Forelimb muscle (tissue), 1 donor: ENCODE measurements around the gene UST. TPM values are rescaled to one million over a fixed set of nuclear protein-coding genes. Genes with fewer than 3 reads are reported as not detected.
"Not testable (repeated sequence)": the region's sequence is repeated elsewhere in the genome, so short reads cannot be mapped to it uniquely, and the experiment has no call there.

Experiments used
- DNase-seq: peaks from one replicate; pipeline ENCODE4 v3.0.0-alpha.2; 2013; ENCODE audit warnings: low read depth
- polyA plus RNA-seq: library from polyadenylated mRNA; unstranded; fragments of 120-200 nt; gene quantifications from one replicate; pipeline ENCODE4 v1.2.1, GENCODE V29; 2013; ENCODE audit not compliant: insufficient read length

Gene UST
- polyA plus RNA-seq, 1 donor = 5.8 TPM

DNA sequence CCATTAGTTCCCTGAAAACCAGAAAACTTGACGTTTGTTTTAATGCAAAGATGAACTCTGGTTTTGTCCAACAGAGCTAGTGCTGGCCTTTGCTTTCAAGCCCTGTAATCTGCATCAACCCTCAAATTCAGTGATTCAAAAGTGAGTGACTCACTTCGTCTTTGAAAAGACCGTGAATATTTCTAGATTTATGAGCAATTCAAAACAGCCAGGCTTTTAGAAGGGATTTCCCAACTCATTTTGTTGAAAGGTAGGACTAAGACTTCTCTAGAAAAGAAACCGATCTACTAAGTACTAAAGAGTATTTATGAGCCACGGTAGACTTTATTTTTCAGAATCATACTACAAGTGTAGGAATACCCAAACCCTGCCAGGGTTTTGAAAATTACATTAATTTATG, 121.5 kb downstream of the UST start:
- no peak for DNase-seq

- no peak for DNase-seq
Observed at GRCh38 chr6:148868901-148869300, 122.1 kb downstream of the UST start.

- no peak for DNase-seq
Observed at GRCh38 chr6:148869585-148869984, 122.8 kb downstream of the UST start.

GRCh38 chr6:148873154-148873553, 126.3 kb downstream of the UST start:
- DNase-seq = no peak

GRCh38 chr6:148873868-148874267, 127.0 kb downstream of the UST start:
- DNase-seq = no peak

DNA sequence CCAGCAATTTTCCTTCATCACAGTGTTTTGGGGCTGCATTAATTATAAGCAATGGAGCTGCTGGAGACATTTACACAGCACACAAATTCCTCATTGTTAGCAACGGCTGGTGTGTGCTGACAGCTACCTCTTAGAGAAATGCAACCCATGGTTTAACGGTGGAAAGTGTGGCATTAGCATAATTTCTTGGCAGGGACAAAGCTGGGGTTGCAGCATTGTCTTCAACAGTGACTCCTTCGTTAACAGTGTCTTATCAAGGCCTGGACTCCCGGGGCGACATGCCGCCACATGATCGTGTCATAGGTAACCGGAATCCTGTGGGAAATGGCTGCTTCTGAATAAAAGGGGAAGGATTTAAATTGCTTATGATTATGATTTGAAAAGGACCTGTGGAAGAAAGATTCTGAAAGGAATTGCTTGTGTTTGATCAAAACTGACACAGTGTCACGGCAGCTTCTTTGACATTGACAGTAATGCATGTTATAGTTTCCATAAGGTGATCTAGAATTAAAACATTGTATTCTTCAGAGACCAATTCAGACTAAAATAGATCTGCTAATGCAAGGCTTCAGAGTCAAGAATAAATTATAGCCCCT, 128.0 kb downstream of the UST start:
- DNase-seq = no peak

DNA sequence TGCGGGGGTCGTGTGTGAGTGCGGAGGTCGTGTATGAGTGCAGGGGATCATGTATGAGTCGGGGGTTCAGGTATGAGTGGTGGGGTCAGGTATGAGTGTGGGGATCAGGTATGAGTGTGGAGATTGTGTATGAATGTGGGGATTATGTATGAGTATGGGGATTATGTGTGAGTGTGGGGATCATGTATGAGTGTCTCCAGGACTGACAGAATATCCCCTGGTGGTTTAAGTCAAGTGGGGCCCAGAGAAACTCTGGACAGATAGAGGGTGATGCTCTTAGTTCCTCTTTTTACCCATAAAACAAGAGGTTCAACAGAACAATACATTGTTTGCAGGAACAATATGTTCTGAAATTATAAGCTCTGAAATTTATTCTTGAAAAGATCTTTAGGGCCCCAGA, 131.9 kb downstream of the UST start:
- no peak for DNase-seq

- DNase-seq = not testable (repeated sequence)
Observed at GRCh38 chr6:148880742-148881141, 133.9 kb downstream of the UST start.

DNA sequence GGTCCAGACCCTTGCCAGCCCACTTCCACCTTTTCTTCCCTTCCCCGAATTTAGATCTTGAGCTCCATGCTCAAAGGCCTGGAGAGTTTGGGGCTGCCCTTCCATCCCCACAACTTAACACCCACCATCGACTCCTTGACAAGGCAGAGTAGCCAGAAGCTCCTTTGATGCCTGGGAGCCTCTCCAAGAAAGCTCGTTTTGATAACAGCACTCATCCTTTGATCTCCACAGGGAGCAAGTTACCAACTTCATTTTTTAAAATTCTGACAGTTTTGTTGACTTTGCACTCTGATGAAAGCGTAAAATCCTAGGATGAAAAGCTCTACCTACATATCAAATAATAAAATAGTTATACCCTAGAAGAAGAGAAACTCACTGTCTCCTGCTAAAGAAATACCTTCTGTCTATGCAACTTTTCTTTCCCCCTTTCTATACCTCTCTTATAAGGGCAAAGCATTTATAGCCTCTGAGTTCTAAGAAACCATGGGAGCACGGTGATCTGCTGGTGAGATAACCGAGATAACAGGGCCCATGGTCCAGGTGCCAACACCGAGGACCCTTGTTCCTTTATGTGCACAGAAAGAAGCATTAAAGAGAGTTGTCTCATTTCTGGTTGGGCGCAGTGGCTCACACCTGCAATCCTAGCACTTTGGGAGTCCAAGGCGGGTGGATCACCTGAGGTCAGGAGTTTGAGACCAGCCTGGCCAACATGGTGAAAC, 134.9 kb downstream of the UST start:
- DNase-seq = no peak

- no peak for DNase-seq
Observed at GRCh38 chr6:148883270-148883669, 136.4 kb downstream of the UST start.

GRCh38 chr6:148884461-148884860, 137.6 kb downstream of the UST start:
- no peak for DNase-seq

GRCh38 chr6:148885136-148885865, 138.5 kb downstream of the UST start:
- DNase-seq = peak; percentile 53

- DNase-seq = no peak
Observed at GRCh38 chr6:148885925-148886845, 139.4 kb downstream of the UST start.

DNA sequence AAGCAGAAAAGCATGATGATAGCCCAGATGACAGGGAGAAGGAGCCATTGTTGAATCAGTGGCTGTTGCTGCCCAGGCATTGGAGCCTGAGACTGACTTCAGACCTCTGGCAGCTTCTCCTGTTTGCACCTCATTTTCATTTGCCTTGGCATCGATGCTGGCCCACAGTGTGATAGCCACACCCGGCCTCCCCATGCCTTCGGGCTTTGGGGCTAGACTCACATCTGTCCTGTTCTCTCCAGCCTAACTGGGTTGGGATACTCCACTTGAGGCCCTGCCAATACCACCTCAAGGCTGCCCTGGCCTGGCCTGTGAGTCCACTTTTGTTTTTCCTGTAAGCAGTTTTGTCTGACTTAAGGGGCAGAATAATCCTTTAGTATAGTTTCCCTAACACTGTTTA, 140.4 kb downstream of the UST start:
- DNase-seq = no peak

DNA sequence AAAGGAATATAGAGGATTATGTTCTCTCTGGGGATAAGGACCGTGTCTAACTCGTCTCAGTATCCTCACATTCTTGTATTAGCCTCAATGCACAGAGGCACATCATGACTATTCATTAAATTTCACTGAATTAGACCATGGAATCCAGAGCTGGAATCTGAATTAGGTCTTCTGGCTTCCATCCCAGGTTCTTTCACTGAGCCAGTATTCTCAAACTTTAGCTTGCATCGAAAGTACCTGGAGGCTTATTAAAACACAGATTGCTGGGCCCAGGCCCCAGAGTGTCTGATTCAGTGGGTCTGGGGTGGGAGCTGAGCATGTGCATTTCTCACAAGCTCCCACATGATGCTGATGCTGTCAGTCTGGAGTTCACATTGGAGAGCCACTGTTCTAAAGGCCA, 142.0 kb downstream of the UST start:
- DNase-seq = peak; percentile 74

GRCh38 chr6:148890096-148890495, 143.3 kb downstream of the UST start:
- no peak for DNase-seq

DNA sequence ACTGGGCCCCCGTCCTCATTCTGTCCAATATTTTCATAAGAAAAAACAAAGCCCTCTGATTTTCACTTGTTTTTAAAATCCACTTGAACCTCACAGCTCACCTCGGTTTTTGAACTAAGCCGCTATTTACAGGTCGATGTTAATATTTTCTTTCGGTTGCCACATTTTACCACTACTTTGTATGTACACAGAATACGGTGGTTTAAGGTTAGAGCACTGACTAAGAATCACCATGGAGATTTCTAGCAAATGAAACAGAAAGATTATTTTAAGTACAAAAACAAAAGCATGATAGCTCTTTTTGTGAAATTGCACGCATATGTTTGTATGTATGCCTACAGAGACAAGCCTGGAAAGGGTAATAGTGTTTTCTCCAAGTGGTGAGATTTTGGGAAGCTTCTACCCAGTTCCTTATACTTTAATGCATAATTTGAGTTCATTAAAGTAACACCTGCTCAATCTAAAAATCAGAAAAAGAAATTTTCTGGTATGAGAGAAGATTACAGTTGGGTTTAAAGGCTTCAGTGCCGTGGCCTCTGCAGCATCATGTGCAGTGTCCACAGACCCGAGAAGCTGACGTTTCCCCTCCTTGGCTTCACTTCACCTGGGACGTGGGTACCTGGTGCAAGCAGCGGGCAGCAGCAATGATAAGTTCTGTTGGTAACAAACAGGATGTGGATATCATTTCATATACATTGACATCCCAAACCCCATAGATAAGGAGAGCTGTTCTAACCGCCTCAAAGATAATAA, 144.0 kb downstream of the UST start:
- DNase-seq = no peak

DNA sequence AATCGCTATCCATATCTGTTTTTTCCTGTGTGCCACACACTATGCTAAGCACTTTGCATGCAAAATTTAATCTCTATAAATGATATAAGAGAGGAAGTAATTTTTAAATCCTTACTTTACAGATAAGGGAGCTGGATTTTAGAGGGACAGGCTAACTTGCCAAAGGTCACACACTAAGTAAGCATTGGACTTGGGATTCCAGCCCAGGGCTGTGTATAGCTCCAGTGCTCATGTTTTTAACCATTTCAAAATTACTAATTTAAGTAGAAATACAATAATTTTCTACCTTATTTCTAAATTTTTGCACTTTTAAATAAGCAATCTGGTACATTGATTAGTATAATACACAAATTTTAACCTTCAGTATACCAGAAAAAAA, 144.6 kb downstream of the UST start:
- DNase-seq = no peak

GRCh38 chr6:148892247-148892646, 145.4 kb downstream of the UST start:
- no peak for DNase-seq

DNA sequence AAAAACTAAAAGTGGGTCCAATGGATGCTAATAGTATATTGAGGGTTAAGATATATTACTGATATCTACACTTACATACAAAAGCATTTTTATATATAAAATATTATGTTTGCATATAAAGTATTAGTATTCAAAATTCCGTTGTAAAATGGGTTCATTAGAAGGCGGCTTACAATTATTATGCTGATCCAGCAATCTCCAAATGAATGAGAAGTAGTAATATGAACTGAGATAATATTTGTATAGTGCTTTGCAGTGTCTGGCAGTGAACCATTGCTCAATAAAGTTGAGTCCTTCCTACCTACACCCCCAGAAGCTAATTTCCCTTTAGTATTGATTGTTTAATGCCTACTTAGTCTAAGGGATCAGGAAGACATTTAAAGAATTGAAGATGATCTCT, 146.2 kb downstream of the UST start:
- no peak for DNase-seq

DNA sequence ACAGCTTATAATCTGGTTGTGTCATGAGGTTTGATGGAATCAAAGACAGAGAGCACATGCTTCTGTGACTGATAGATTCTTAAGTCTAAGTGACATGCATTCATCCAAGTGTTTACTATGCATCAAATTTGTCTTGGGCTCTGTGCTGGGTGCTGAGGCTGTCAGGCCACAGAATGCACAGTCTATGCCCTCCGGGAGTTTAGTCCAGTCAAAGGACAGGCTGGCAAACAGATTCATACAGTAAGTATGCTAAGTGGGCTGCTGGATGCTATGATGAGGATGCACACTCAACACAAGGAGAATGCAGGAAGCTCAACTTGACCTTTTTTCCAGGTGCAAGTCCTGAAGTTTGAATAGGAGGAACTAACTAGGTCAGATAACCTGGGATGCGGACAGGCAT, 146.7 kb downstream of the UST start:
- DNase-seq = no peak
